ENCODE data around the gene VEGFB. TPM values are rescaled to one million over a fixed set of nuclear protein-coding genes. Genes with fewer than 3 reads are reported as not detected.

VEGFB gene
- polyA plus RNA-seq, 2 of the 4 experiments (the other 2 are of a cell fraction): 6.8 to 26.5 TPM

DNA sequence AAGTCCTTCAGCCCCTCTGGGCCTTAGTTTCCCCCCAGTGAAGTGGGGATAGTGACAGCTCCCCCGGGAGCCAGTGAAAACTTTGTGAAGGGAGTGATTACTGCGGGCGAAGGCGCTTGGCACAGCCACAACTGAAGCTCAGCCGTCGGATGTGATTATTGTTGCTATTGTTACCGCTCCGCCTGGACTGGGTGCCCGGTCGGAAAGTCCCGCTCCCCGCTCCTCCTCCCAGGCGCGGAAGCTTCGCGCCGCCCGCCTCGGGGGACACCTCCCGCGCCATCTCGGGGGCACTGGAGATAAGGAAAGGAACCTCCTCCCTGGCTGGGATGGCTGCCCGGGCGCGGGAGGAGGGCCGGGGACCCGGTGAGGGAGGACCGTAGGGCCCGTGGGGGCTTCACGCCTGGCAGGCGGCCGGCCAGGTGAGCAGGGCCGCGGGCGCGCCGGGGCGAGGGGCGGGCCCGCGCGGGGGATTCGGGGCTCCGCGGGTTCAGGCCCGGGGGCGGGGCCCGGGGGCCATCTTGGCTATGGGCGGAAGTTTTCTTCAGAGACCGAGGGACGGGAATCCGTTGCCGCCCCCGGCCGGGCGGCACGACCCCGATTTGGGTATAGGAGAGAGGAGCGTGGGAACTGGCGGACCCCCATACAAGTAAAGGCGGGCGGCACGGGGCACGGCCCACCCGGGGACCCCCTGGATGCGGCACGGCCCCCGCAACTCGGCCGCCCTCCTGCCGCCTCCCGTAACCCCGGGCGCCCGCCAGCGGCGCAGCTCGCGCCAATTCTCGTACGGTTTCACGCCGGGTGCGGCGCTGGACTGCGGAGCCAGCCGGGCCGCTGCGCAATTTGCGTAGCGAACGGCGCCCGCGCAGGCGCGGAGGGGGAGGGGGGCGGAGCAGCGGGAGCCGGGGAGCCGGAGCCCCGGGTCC lies 50.8 kb downstream of the VEGFB start, which contains the start of gene GPR137:
Gene GPR137 (plus strand): TSS at position 887 of the 923 bp plus-strand sequence. CDS start 677 bp downstream, outside the sequence.
- POLR2A ChIA-PET: interaction anchor here (0.6 to 5.8 kb wide), 9 partner anchors 9 to 100 kb away, joined by 3 to 49 read pairs (median 6); partner anchors contain the start of genes ESRRA, FKBP2, PRDX5 and STIP1
- peak within 1 kb of the TSS; percentile 63 for H3K4me3 ChIP-seq
- WGBS (ENCODE audit: missing lambda C conversion rate): 13% methylated on average over 8 of the region's 102 CpGs
- peak within 1 kb of the TSS; percentile 86 for H3K4me2 ChIP-seq
- CTCF ChIA-PET: interaction anchor here (1.3 to 20.5 kb wide), 6 partner anchors 14 to 42 kb away, joined by 3 to 448 read pairs (median 5); partner anchors contain the start of genes CATSPERZ, ESRRA, PLCB3 and PPP1R14B
- H3K4me1 ChIP-seq: peaks cover 17% of the 10 kb centered on the region; the same call in 1 of the 3 replicates
- peak within 1 kb of the TSS; percentile 93 to 98 for H3K27ac ChIP-seq
- H3K9me3 ChIP-seq: no peaks in the 10 kb centered on the region
- ATAC-seq: peak; percentile 65 to 68
- peak; percentile 75 to 79 for DNase-seq (ENCODE audit: low read depth in 1 of 2, low spot score in 1 of 2)
- no peak for FAIRE-seq
- peak; percentile 38 for TF ChIP-seq POLR2A (IDR thresholded peaks at IDR 0.05; ENCODE audit: low read length)
- no peak for TF ChIP-seq EP300 (IDR thresholded peaks at IDR 0.05)
- TF ChIP-seq, protein P1, sequence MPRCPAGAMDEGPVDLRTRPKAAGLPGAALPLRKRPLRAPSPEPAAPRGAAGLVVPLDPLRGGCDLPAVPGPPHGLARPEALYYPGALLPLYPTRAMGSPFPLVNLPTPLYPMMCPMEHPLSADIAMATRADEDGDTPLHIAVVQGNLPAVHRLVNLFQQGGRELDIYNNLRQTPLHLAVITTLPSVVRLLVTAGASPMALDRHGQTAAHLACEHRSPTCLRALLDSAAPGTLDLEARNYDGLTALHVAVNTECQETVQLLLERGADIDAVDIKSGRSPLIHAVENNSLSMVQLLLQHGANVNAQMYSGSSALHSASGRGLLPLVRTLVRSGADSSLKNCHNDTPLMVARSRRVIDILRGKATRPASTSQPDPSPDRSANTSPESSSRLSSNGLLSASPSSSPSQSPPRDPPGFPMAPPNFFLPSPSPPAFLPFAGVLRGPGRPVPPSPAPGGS (IDR thresholded peaks at IDR 0.05): no peak; the same call in 2 of the 3 replicates
- no peak for TF ChIP-seq NPAS2 (CRISPR knock-in tag; IDR thresholded peaks at IDR 0.05; ENCODE audit: borderline replicate concordance)
- no peak for TF ChIP-seq RAD21 (conservative IDR thresholded peaks at IDR 0.05 in 1 of 2, IDR thresholded peaks at IDR 0.05 in 1 of 2)
- TF ChIP-seq, protein P2, sequence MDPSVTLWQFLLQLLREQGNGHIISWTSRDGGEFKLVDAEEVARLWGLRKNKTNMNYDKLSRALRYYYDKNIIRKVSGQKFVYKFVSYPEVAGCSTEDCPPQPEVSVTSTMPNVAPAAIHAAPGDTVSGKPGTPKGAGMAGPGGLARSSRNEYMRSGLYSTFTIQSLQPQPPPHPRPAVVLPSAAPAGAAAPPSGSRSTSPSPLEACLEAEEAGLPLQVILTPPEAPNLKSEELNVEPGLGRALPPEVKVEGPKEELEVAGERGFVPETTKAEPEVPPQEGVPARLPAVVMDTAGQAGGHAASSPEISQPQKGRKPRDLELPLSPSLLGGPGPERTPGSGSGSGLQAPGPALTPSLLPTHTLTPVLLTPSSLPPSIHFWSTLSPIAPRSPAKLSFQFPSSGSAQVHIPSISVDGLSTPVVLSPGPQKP (IDR thresholded peaks at IDR 0.05; ENCODE audit: low read depth, low read length): no peak
- TF ChIP-seq TP53 (CRISPR knock-in tag; IDR thresholded peaks at IDR 0.05): no peak
- peak; percentile 65; the same call in 1 of the 2 replicates for TF ChIP-seq ESRRA (IDR thresholded peaks at IDR 0.05; ENCODE audit: borderline replicate concordance, low read length)
- TF ChIP-seq HMGXB4 (CRISPR knock-in tag; IDR thresholded peaks at IDR 0.05; ENCODE audit: borderline replicate concordance): no peak
- TF ChIP-seq RNF2 (IDR thresholded peaks at IDR 0.05; ENCODE audit: borderline replicate concordance, low read depth): no peak
- TF ChIP-seq CHD2 (IDR thresholded peaks at IDR 0.05; ENCODE audit: low read length, partially characterized antibody): no peak
- no peak for TF ChIP-seq MAFK (IDR thresholded peaks at IDR 0.05; ENCODE audit: partially characterized antibody)
- TF ChIP-seq PHF8 (IDR thresholded peaks at IDR 0.05; ENCODE audit: borderline replicate concordance, low read depth): peak; percentile 59
- no peak for TF ChIP-seq CBX2 (IDR thresholded peaks at IDR 0.05; ENCODE audit: borderline replicate concordance, low read depth)
- no peak for TF ChIP-seq RFX5 (IDR thresholded peaks at IDR 0.05)
- no peak for TF ChIP-seq SMC3 (IDR thresholded peaks at IDR 0.05)
- no peak for TF ChIP-seq FOXS1 (CRISPR knock-in tag; IDR thresholded peaks at IDR 0.05)
- no peak; the same call in none of the 2 replicates for TF ChIP-seq PBX3 (IDR thresholded peaks at IDR 0.05)
- TF ChIP-seq CEBPB (IDR thresholded peaks at IDR 0.05): no peak
- TF ChIP-seq HOXB13 (CRISPR knock-in tag; IDR thresholded peaks at IDR 0.05; ENCODE audit: low read depth): no peak
- no peak for TF ChIP-seq JUNB (IDR thresholded peaks at IDR 0.05)
- TF ChIP-seq GATA3 (IDR thresholded peaks at IDR 0.05; ENCODE audit: borderline replicate concordance): 0 out of 2 replicates have a peak, but pooled peaks have one; percentile 10
- TF ChIP-seq EHF (CRISPR knock-in tag; IDR thresholded peaks at IDR 0.05): no peak
- 0 out of 2 replicates have a peak, but pooled peaks have one; percentile 20 for TF ChIP-seq HOXB5 (CRISPR knock-in tag; IDR thresholded peaks at IDR 0.05)
- TF ChIP-seq MAX (IDR thresholded peaks at IDR 0.05): peak; percentile 50
- TF ChIP-seq ZFP36 (IDR thresholded peaks at IDR 0.05; ENCODE audit: borderline replicate concordance, partially characterized antibody): no peak
- TF ChIP-seq, protein P3, sequence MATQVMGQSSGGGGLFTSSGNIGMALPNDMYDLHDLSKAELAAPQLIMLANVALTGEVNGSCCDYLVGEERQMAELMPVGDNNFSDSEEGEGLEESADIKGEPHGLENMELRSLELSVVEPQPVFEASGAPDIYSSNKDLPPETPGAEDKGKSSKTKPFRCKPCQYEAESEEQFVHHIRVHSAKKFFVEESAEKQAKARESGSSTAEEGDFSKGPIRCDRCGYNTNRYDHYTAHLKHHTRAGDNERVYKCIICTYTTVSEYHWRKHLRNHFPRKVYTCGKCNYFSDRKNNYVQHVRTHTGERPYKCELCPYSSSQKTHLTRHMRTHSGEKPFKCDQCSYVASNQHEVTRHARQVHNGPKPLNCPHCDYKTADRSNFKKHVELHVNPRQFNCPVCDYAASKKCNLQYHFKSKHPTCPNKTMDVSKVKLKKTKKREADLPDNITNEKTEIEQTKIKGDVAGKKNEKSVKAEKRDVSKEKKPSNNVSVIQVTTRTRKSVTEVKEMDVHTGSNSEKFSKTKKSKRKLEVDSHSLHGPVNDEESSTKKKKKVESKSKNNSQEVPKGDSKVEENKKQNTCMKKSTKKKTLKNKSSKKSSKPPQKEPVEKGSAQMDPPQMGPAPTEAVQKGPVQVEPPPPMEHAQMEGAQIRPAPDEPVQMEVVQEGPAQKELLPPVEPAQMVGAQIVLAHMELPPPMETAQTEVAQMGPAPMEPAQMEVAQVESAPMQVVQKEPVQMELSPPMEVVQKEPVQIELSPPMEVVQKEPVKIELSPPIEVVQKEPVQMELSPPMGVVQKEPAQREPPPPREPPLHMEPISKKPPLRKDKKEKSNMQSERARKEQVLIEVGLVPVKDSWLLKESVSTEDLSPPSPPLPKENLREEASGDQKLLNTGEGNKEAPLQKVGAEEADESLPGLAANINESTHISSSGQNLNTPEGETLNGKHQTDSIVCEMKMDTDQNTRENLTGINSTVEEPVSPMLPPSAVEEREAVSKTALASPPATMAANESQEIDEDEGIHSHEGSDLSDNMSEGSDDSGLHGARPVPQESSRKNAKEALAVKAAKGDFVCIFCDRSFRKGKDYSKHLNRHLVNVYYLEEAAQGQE (IDR thresholded peaks at IDR 0.05): 0 out of 2 replicates have a peak, but pooled peaks have one; percentile 21
- TF ChIP-seq JUN (IDR thresholded peaks at IDR 0.05): peak in 1 of 2 experiments; percentile 64; a peak in 3 of 5 replicates
- TF ChIP-seq KDM5A (IDR thresholded peaks at IDR 0.05): no peak
- TF ChIP-seq HEYL (CRISPR knock-in tag; IDR thresholded peaks at IDR 0.05): no peak

Measured in A549 (cell line).